Endodermal cell (in vitro differentiated cells): ENCODE measurements around the gene RALGPS1. TPM values are rescaled to one million over a fixed set of nuclear protein-coding genes. Genes with fewer than 3 reads are reported as not detected.

Experiments used
- DNase-seq: peaks from one replicate; pipeline ENCODE4 v3.0.0-alpha.2; 2017
- H3K27ac ChIP-seq: 2 replicates; pipeline ENCODE4 v1.5.1; 2013; ENCODE audit warnings: mild to moderate bottlenecking, low read depth, low read length, moderate library complexity
- H3K27me3 ChIP-seq: 2 replicates; pipeline ENCODE4 v1.6.1; 2013; ENCODE audit warnings: mild to moderate bottlenecking, low read length, moderate library complexity; ENCODE audit not compliant: insufficient read depth, control insufficient read depth, poor library complexity, severe bottlenecking
- H3K36me3 ChIP-seq: 2 replicates; pipeline ENCODE4 v1.7.0; 2013; ENCODE audit warnings: mild to moderate bottlenecking, low read length, moderate library complexity; ENCODE audit not compliant: control insufficient read depth, insufficient read depth
- H3K4me1 ChIP-seq: one replicate; pipeline ENCODE4 v1.7.0; 2013; ENCODE audit warnings: low read length; ENCODE audit not compliant: control insufficient read depth, insufficient read depth
- H3K4me3 ChIP-seq: 2 replicates; pipeline ENCODE4 v1.5.1; 2013; ENCODE audit warnings: mild to moderate bottlenecking, low read length, moderate library complexity
- H3K9ac ChIP-seq: 2 replicates; pipeline ENCODE4 v1.6.1; 2013; ENCODE audit warnings: mild to moderate bottlenecking, low read length, moderate library complexity; ENCODE audit not compliant: poor library complexity, severe bottlenecking; ENCODE audit errors: extremely low read depth
- H3K9me3 ChIP-seq: 2 replicates; pipeline ENCODE4 v1.6.1; 2013; ENCODE audit warnings: mild to moderate bottlenecking, low read length, moderate library complexity; ENCODE audit not compliant: control insufficient read depth
- H3K27ac Mint-ChIP-seq: 2 replicates; pipeline ENCODE4 v1.8.0; 2020; ENCODE audit warnings: mixed read lengths
- H3K27me3 Mint-ChIP-seq: 2 replicates; pipeline ENCODE4 v1.8.0; 2021; ENCODE audit warnings: mild to moderate bottlenecking, mixed read lengths; ENCODE audit not compliant: insufficient read depth
- H3K36me3 Mint-ChIP-seq: 2 replicates; pipeline ENCODE4 v1.8.0; 2020; ENCODE audit warnings: low read depth, mixed read lengths
- H3K4me1 Mint-ChIP-seq: 2 replicates; pipeline ENCODE4 v1.8.0; 2020; ENCODE audit warnings: mixed read lengths
- H3K4me3 Mint-ChIP-seq: 2 replicates; pipeline ENCODE4 v1.8.0; 2020; ENCODE audit warnings: mild to moderate bottlenecking, moderate library complexity, mixed read lengths
- H3K9me3 Mint-ChIP-seq: 2 replicates; pipeline ENCODE4 v1.8.0; 2020; ENCODE audit warnings: mild to moderate bottlenecking, mixed read lengths
- CTCF ChIP-seq: fragments of 200-600 bp; sonication (generic); conservative IDR thresholded peaks from 2 replicates; pipeline ENCODE4 v1.5.0; 2021; ENCODE audit warnings: antibody characterized with exemption, mild to moderate bottlenecking
- WGBS, 2 experiments: methylation state at CpG; one replicate each; pipeline versions ENCODE4 v1.1.5 to v1.1.7; 2013; ENCODE audit warnings: missing lambda C conversion rate in 2 of 2, mixed read lengths in 1 of 2; ENCODE audit not compliant: insufficient coverage in 1 of 2, insufficient read length in 1 of 2; 5-methylcytosine and 5-hydroxymethylcytosine counted together
- total RNA-seq, 2 donors: library from RNA; stranded (reverse); fragmentation: NEBNext Ultra II Directional in 1 of 2; extraction: Animal tissue kit (Norgen Biotek cat#: 25700) in 1 of 2; gene quantifications; 2 replicates in 1 of 2; 3 replicates in 1 of 2; pipeline ENCODE4 v1.2.1, GENCODE V29; 2021

RALGPS1 gene
- total RNA-seq, 2 donors from 2014 or later: 23.3 to 25.0 TPM

GRCh38 chr9:127208416-127208815 is 293.8 kb downstream of the RALGPS1 start:
- Histone ChIP-seq H3K27me3 (no peaks in the 10 kb centered on the region), H3K4me3 (no peak overlapping the region), H3K9me3 (no peaks in the 10 kb centered on the region), H3K27ac (no peak overlapping the region), H3K9ac (no peak overlapping the region), H3K4me1 (no peaks in the 10 kb centered on the region), H3K36me3 (no peaks in the 10 kb centered on the region)
- no peaks in the 10 kb centered on the region for H3K9me3 Mint-ChIP-seq
- H3K4me1 Mint-ChIP-seq: peaks cover 8% of the 10 kb centered on the region
- no peak for TF ChIP-seq CTCF
- H3K27ac Mint-ChIP-seq: no peak overlapping the region
- DNase-seq: no peak
- H3K4me3 Mint-ChIP-seq: no peak overlapping the region
- no peaks in the 10 kb centered on the region for H3K27me3 Mint-ChIP-seq
- WGBS, 2 experiments: 88 to 91% methylated on average over 6 to 8 of the region's 8 CpGs
- no peaks in the 10 kb centered on the region for H3K36me3 Mint-ChIP-seq

GRCh38 chr9:127209220-127209619 is 294.6 kb downstream of the RALGPS1 start:
- Histone ChIP-seq H3K36me3 (no peaks in the 10 kb centered on the region), H3K27me3 (no peaks in the 10 kb centered on the region), H3K4me1 (no peaks in the 10 kb centered on the region), H3K27ac (no peak overlapping the region), H3K4me3 (no peak overlapping the region), H3K9ac (no peak overlapping the region), H3K9me3 (no peaks in the 10 kb centered on the region)
- Mint-ChIP-seq H3K36me3 (no peaks in the 10 kb centered on the region), H3K4me1 (peaks cover 10% of the 10 kb centered on the region), H3K27ac (no peak overlapping the region), H3K4me3 (no peak overlapping the region), H3K9me3 (no peaks in the 10 kb centered on the region), H3K27me3 (no peaks in the 10 kb centered on the region)
- peak; percentile 28 for DNase-seq
- 93 to 100% methylated on average over 5 to 7 of the region's 7 CpGs for WGBS, 2 experiments
- no peak for TF ChIP-seq CTCF

GRCh38 chr9:127209948-127210640 is 295.5 kb downstream of the RALGPS1 start:
- Histone ChIP-seq H3K4me3 (no peak overlapping the region), H3K9me3 (no peaks in the 10 kb centered on the region), H3K27me3 (no peaks in the 10 kb centered on the region), H3K9ac (no peak overlapping the region), H3K36me3 (no peaks in the 10 kb centered on the region), H3K4me1 (no peaks in the 10 kb centered on the region), H3K27ac (no peak overlapping the region)
- no peaks in the 10 kb centered on the region for H3K36me3 Mint-ChIP-seq
- no peak overlapping the region for H3K4me3 Mint-ChIP-seq
- peaks cover 14% of the 10 kb centered on the region for H3K4me1 Mint-ChIP-seq
- no peak for TF ChIP-seq CTCF
- DNase-seq: peak; percentile 41
- no peaks in the 10 kb centered on the region for H3K27me3 Mint-ChIP-seq
- no peaks in the 10 kb centered on the region for H3K9me3 Mint-ChIP-seq
- WGBS, 2 experiments: 90 to 93% methylated on average over 11 to 18 of the region's 18 CpGs
- peak overlapping the region; percentile 28 for H3K27ac Mint-ChIP-seq
